Trophoblast cell (in vitro differentiated cells and primary cell): ENCODE data around the gene PITPNM3.

Experiments used
- DNase-seq, 2 donors: peaks; one replicate each; pipeline ENCODE4 v3.0.0-alpha.2; 2016
- H2AFZ ChIP-seq: 2 replicates; pipeline ENCODE4 v1.6.1; 2013; ENCODE audit warnings: low read length, moderate library complexity, mild to moderate bottlenecking; ENCODE audit not compliant: insufficient read depth, poor library complexity
- H2AK5ac ChIP-seq: 2 replicates; pipeline ENCODE4 v1.6.1; 2013; ENCODE audit warnings: mild to moderate bottlenecking, low read length
- H2BK120ac ChIP-seq: 2 replicates; pipeline ENCODE4 v1.6.1; 2013; ENCODE audit warnings: low read length, mild to moderate bottlenecking, moderate library complexity; ENCODE audit not compliant: insufficient read depth, poor library complexity
- H2BK12ac ChIP-seq: 2 replicates; pipeline ENCODE4 v1.6.1; 2013; ENCODE audit warnings: mild to moderate bottlenecking, low read length, moderate library complexity
- H2BK5ac ChIP-seq: 2 replicates; pipeline ENCODE4 v1.6.1; 2013; ENCODE audit warnings: low read length, low read depth, moderate library complexity, mild to moderate bottlenecking; ENCODE audit not compliant: poor library complexity
- H3K14ac ChIP-seq: 2 replicates; pipeline ENCODE4 v1.6.1; 2013; ENCODE audit warnings: mild to moderate bottlenecking, low read length
- H3K18ac ChIP-seq: 2 replicates; pipeline ENCODE4 v1.6.1; 2013; ENCODE audit warnings: mild to moderate bottlenecking, low read length
- H3K23ac ChIP-seq: 2 replicates; pipeline ENCODE4 v1.6.1; 2013; ENCODE audit warnings: low read length
- H3K27ac ChIP-seq: 2 replicates; pipeline ENCODE4 v1.5.1; 2013; ENCODE audit warnings: low read depth, mild to moderate bottlenecking, inconsistent platforms, low read length, moderate library complexity
- H3K27me3 ChIP-seq: 2 replicates; pipeline ENCODE4 v1.6.1; 2013; ENCODE audit warnings: inconsistent platforms, mild to moderate bottlenecking, low read length, moderate library complexity; ENCODE audit not compliant: insufficient read depth
- H3K36me3 ChIP-seq, 2 experiments: 1 replicate in 1 of 2; 2 replicates in 1 of 2; pipeline ENCODE4 v1.6.1; 2013; ENCODE audit warnings: low read length in 2 of 2, mild to moderate bottlenecking in 2 of 2, moderate library complexity in 1 of 2; ENCODE audit not compliant: insufficient read depth in 2 of 2, control insufficient read depth in 1 of 2
- H3K4ac ChIP-seq: 2 replicates; pipeline ENCODE4 v1.6.1; 2013; ENCODE audit warnings: low read depth, mild to moderate bottlenecking, low read length, moderate library complexity
- H3K4me1 ChIP-seq, 2 experiments: 1 replicate in 1 of 2; 2 replicates in 1 of 2; pipeline ENCODE4 v1.6.1; 2013; ENCODE audit warnings: low read length in 2 of 2, mild to moderate bottlenecking in 2 of 2, moderate library complexity in 1 of 2; ENCODE audit not compliant: insufficient read depth in 2 of 2, control insufficient read depth in 1 of 2
- H3K4me2 ChIP-seq: 2 replicates; pipeline ENCODE4 v1.6.1; 2013; ENCODE audit warnings: inconsistent platforms, mild to moderate bottlenecking, low read length, moderate library complexity
- H3K4me3 ChIP-seq: 2 replicates; pipeline ENCODE4 v1.5.1; 2013; ENCODE audit warnings: mild to moderate bottlenecking, low read depth, low read length, inconsistent platforms
- H3K79me1 ChIP-seq: one replicate; pipeline ENCODE4 v1.6.1; 2013; ENCODE audit warnings: low read length
- H3K79me2 ChIP-seq: 2 replicates; pipeline ENCODE4 v1.6.1; 2013; ENCODE audit warnings: low read length, mild to moderate bottlenecking; ENCODE audit not compliant: control insufficient read depth, insufficient read depth, poor library complexity
- H3K9ac ChIP-seq: 2 replicates; pipeline ENCODE4 v1.6.1; 2013; ENCODE audit warnings: mild to moderate bottlenecking, low read length
- H3K9me3 ChIP-seq: 2 replicates; pipeline ENCODE4 v1.6.1; 2013; ENCODE audit warnings: low read depth, mild to moderate bottlenecking, control low read depth, inconsistent platforms, low read length; ENCODE audit not compliant: insufficient read depth
- H4K12ac ChIP-seq: 2 replicates; pipeline ENCODE4 v1.6.1; 2013; ENCODE audit warnings: low read depth, mild to moderate bottlenecking, low read length, moderate library complexity
- H4K8ac ChIP-seq: 2 replicates; pipeline ENCODE4 v1.6.1; 2013; ENCODE audit warnings: low read depth, mild to moderate bottlenecking, low read length, moderate library complexity
- H4K91ac ChIP-seq: one replicate; pipeline ENCODE4 v1.6.1; 2013; ENCODE audit warnings: low read depth, mild to moderate bottlenecking, low read length, moderate library complexity
- WGBS: extraction: QIAGEN DNeasy Blood & Tissue Kit; methylation state at CpG from one replicate; pipeline ENCODE4 v1.1.7; 2013; ENCODE audit warnings: missing lambda C conversion rate; ENCODE audit not compliant: insufficient read length, insufficient coverage; ENCODE audit errors: extremely low coverage; 5-methylcytosine and 5-hydroxymethylcytosine counted together

The PITPNM3 gene

DNA sequence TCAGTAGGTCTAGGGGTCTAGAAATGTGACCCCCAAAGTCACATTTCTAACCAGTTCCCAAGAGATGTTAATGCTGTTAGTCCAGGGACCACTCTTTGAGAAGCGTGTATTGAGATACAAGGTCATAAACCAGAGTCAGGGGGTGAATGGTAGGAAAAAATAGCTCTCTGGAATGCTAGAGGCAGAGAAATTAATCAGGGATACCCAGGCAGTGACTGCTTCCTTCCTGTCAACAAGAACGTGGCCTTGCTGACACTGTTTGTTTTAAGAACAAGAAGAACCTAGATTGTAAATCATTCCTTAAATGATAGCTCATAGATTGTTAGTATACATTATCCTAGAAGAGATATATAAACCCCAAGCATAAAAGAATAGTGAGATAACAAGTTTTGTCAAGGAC, 43.8 kb downstream of the PITPNM3 start:
- Histone ChIP-seq H4K91ac (no peak overlapping the region), H3K18ac (no peak overlapping the region)

GRCh38 chr17:6510321-6510977, 45.9 kb downstream of the PITPNM3 start:
- H3K14ac ChIP-seq = no peak overlapping the region
- no peaks in the 10 kb centered on the region for H3K79me1 ChIP-seq
- H3K27me3 ChIP-seq = no peaks in the 10 kb centered on the region
- H2BK12ac ChIP-seq = no peak overlapping the region
- H4K91ac ChIP-seq = no peak overlapping the region
- H3K36me3 ChIP-seq = no peaks in the 10 kb centered on the region
- no peak overlapping the region for H4K12ac ChIP-seq
- no peak overlapping the region for H3K4me2 ChIP-seq
- no peak overlapping the region for H3K27ac ChIP-seq
- no peaks in the 10 kb centered on the region for H3K79me2 ChIP-seq
- no peak overlapping the region for H3K18ac ChIP-seq
- H2AK5ac ChIP-seq = no peak overlapping the region
- no peak overlapping the region for H2AFZ ChIP-seq
- H3K4me1 ChIP-seq = peaks cover 5 to 6% of the 10 kb centered on the region in 2 experiments
- H3K4ac ChIP-seq = no peak overlapping the region
- no peak overlapping the region for H4K8ac ChIP-seq
- H3K23ac ChIP-seq = peak overlapping the region; percentile 1
- H3K9ac ChIP-seq = no peak overlapping the region
- WGBS = no CpG with 5 or more reads among the region's 9 CpGs
- H2BK120ac ChIP-seq = no peak overlapping the region
- no peak overlapping the region for H3K4me3 ChIP-seq
- H2BK5ac ChIP-seq = no peak overlapping the region
- peak in 1 of 2 donors; percentile 11 for DNase-seq
- no peaks in the 10 kb centered on the region for H3K9me3 ChIP-seq

More for the DNA sequence above, 43.8 kb downstream of the PITPNM3 start:
- H2BK5ac ChIP-seq = no peak overlapping the region
- H2AFZ ChIP-seq = no peak overlapping the region
- H2BK12ac ChIP-seq = no peak overlapping the region
- H4K12ac ChIP-seq = no peak overlapping the region
- H3K79me2 ChIP-seq = no peaks in the 10 kb centered on the region
- no peak overlapping the region for H3K4ac ChIP-seq
- no peak overlapping the region for H2AK5ac ChIP-seq
- H3K27me3 ChIP-seq = no peaks in the 10 kb centered on the region
- no peak overlapping the region for H3K4me2 ChIP-seq
- H3K79me1 ChIP-seq = no peaks in the 10 kb centered on the region
- WGBS = no CpG with 5 or more reads among the region's 2 CpGs
- no peak for DNase-seq
- H3K9ac ChIP-seq = no peak overlapping the region
- no peak overlapping the region for H3K4me3 ChIP-seq
- no peak overlapping the region for H4K8ac ChIP-seq
- H3K4me1 ChIP-seq = peaks cover 5 to 6% of the 10 kb centered on the region in 2 experiments
- H3K9me3 ChIP-seq = no peaks in the 10 kb centered on the region
- H3K14ac ChIP-seq = no peak overlapping the region
- no peaks in the 10 kb centered on the region for H3K36me3 ChIP-seq
- no peak overlapping the region for H3K27ac ChIP-seq
- no peak overlapping the region for H2BK120ac ChIP-seq
- no peak overlapping the region for H3K23ac ChIP-seq

- Histone ChIP-seq H2BK5ac (no peak overlapping the region), H4K8ac (no peak overlapping the region), H2BK12ac (no peak overlapping the region), H3K9ac (no peak overlapping the region), H3K4me3 (no peak overlapping the region), H3K18ac (no peak overlapping the region), H2BK120ac (no peak overlapping the region), H3K36me3 (no peaks in the 10 kb centered on the region), H3K79me2 (no peaks in the 10 kb centered on the region), H3K79me1 (no peaks in the 10 kb centered on the region), H3K4me2 (no peak overlapping the region), H3K14ac (no peak overlapping the region), H3K23ac (no peak overlapping the region), H3K27ac (no peak overlapping the region), H4K12ac (no peak overlapping the region), H3K27me3 (no peaks in the 10 kb centered on the region), H2AK5ac (no peak overlapping the region), H3K9me3 (no peaks in the 10 kb centered on the region), H3K4me1 (peaks cover 5 to 6% of the 10 kb centered on the region in 2 experiments), H4K91ac (no peak overlapping the region), H2AFZ (no peak overlapping the region), H3K4ac (no peak overlapping the region)
- no peak for DNase-seq
- WGBS = 100% methylated on average over 3 of the region's 4 CpGs
These were observed 46.4 kb downstream of the PITPNM3 start for GRCh38 chr17:6509921-6510320.

DNA sequence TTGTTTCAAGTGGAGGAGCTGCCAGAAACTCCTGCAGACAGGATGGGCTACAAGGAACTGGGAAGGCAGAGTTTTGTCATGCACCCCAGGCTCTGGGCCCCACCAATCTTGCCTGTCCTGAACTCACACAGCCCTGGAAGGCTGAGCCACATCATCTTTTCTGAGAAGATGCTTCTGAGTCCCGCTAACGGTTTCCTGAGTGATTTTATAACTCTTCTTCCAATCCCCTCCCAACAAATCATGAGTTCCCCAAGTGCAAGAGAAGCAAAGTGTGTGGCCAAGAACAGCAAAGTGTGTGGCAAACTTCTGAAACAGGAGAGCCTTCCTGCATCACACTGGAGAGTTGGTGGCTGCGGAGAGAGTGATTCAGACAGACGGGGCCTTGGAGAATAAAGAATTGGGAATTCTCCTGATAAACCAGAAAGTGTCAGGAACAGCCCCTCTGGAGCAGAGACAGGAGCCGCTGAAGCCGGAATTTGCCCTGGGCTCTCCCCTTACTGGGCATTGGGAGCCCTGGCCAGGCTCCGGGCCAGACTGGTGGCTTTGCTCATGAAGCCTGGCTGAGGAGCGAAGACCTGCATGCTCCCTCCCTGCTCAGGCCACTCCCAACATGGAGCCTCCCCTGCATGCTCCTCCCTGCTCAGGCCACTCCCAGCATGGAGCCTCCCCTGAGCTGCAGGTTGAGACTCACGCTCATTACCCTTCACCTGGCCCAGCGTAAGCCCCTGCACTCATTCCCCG, 47.2 kb downstream of the PITPNM3 start:
- no peak overlapping the region for H4K8ac ChIP-seq
- H3K4me3 ChIP-seq = no peak overlapping the region
- H3K9ac ChIP-seq = no peak overlapping the region
- no peaks in the 10 kb centered on the region for H3K79me2 ChIP-seq
- no peak overlapping the region for H3K4ac ChIP-seq
- H3K79me1 ChIP-seq = no peaks in the 10 kb centered on the region
- H3K4me1 ChIP-seq = peaks cover 5 to 6% of the 10 kb centered on the region in 2 experiments
- no peak overlapping the region for H3K27ac ChIP-seq
- H2AFZ ChIP-seq = no peak overlapping the region
- no peaks in the 10 kb centered on the region for H3K9me3 ChIP-seq
- H3K23ac ChIP-seq = no peak overlapping the region
- no CpG with 5 or more reads among the region's 11 CpGs for WGBS
- H3K36me3 ChIP-seq = no peaks in the 10 kb centered on the region
- no peak overlapping the region for H2AK5ac ChIP-seq
- no peak for DNase-seq
- H4K91ac ChIP-seq = no peak overlapping the region
- H2BK120ac ChIP-seq = no peak overlapping the region
- H2BK5ac ChIP-seq = no peak overlapping the region
- no peak overlapping the region for H3K14ac ChIP-seq
- H3K4me2 ChIP-seq = no peak overlapping the region
- no peak overlapping the region for H3K18ac ChIP-seq
- H4K12ac ChIP-seq = no peak overlapping the region
- H2BK12ac ChIP-seq = no peak overlapping the region
- no peaks in the 10 kb centered on the region for H3K27me3 ChIP-seq
